ENCODE results near the gene MGMT. TPM values are rescaled to one million over a fixed set of nuclear protein-coding genes. Genes with fewer than 3 reads are reported as not detected.

Gene MGMT
- total RNA-seq, 2 donors from 2014 or later = 41.1 to 50.4 TPM

- intact Hi-C loops (cut with DNase I) = no loop called here
Measured at GRCh38 chr10:129743738-129744133, 276.7 kb downstream of the MGMT start.

GRCh38 chr10:129744134-129745111, 277.4 kb downstream of the MGMT start:
- 98% methylated on average over 22 of the region's 22 CpGs for WGBS

More at GRCh38 chr10:129743738-129744133, 276.7 kb downstream of the MGMT start:
- no peak for DNase-seq (ENCODE audit: low spot score)
- no peak overlapping the region for H3K27ac ChIP-seq
- TF ChIP-seq POLR2A (IDR thresholded peaks at IDR 0.05) (no peak), POLR2AphosphoS5 (IDR thresholded peaks at IDR 0.05) (no peak), CTCF (IDR thresholded peaks at IDR 0.05) (no peak)
- no peak overlapping the region for H3K4me3 ChIP-seq
- no peaks in the 10 kb centered on the region for H3K4me1 ChIP-seq (replicated peaks)
- H3K9me3 ChIP-seq = no peaks in the 10 kb centered on the region
- 96% methylated on average over 7 of the region's 7 CpGs for WGBS
- H3K27me3 ChIP-seq (replicated peaks; ENCODE audit: insufficient read depth) = no peaks in the 10 kb centered on the region
- H3K36me3 ChIP-seq = no peaks in the 10 kb centered on the region

GRCh38 chr10:129745186-129745750, 278.2 kb downstream of the MGMT start:
- no peak for DNase-seq (ENCODE audit: low spot score)
- Histone ChIP-seq H3K9me3 (no peaks in the 10 kb centered on the region), H3K27ac (no peak overlapping the region), H3K36me3 (no peaks in the 10 kb centered on the region), H3K4me3 (no peak overlapping the region), H3K4me1 (replicated peaks) (no peaks in the 10 kb centered on the region), H3K27me3 (replicated peaks; ENCODE audit: insufficient read depth) (no peaks in the 10 kb centered on the region)
- TF ChIP-seq CTCF (IDR thresholded peaks at IDR 0.05) (no peak), POLR2A (IDR thresholded peaks at IDR 0.05) (no peak), POLR2AphosphoS5 (IDR thresholded peaks at IDR 0.05) (no peak)
- 96% methylated on average over 13 of the region's 13 CpGs for WGBS
- intact Hi-C loops (cut with DNase I) = no loop called here

More at GRCh38 chr10:129744134-129745111, 277.4 kb downstream of the MGMT start:
- Histone ChIP-seq H3K9me3 (no peaks in the 10 kb centered on the region), H3K27ac (no peak overlapping the region), H3K36me3 (no peaks in the 10 kb centered on the region), H3K27me3 (replicated peaks; ENCODE audit: insufficient read depth) (no peaks in the 10 kb centered on the region), H3K4me1 (replicated peaks) (no peaks in the 10 kb centered on the region), H3K4me3 (no peak overlapping the region)
- no peak for TF ChIP-seq POLR2AphosphoS5 (IDR thresholded peaks at IDR 0.05)
- no peak for TF ChIP-seq POLR2A (IDR thresholded peaks at IDR 0.05)
- no peak for DNase-seq (ENCODE audit: low spot score)
- intact Hi-C loops (cut with DNase I) = no loop called here

- Histone ChIP-seq H3K36me3 (no peaks in the 10 kb centered on the region), H3K9me3 (no peaks in the 10 kb centered on the region), H3K4me1 (replicated peaks) (no peaks in the 10 kb centered on the region), H3K4me3 (no peak overlapping the region), H3K27ac (no peak overlapping the region), H3K27me3 (replicated peaks; ENCODE audit: insufficient read depth) (no peaks in the 10 kb centered on the region)
- peak; percentile 1 for DNase-seq (ENCODE audit: low spot score)
- intact Hi-C loops (cut with DNase I) = no loop called here
- 95% methylated on average over 11 of the region's 11 CpGs for WGBS
- TF ChIP-seq CTCF (IDR thresholded peaks at IDR 0.05) (no peak), POLR2A (IDR thresholded peaks at IDR 0.05) (no peak), POLR2AphosphoS5 (IDR thresholded peaks at IDR 0.05) (no peak)
Measured at GRCh38 chr10:129754211-129755050, 287.4 kb downstream of the MGMT start.

GRCh38 chr10:129755158-129755591, 288.1 kb downstream of the MGMT start:
- H3K36me3 ChIP-seq = no peaks in the 10 kb centered on the region
- no peaks in the 10 kb centered on the region for H3K27me3 ChIP-seq (replicated peaks; ENCODE audit: insufficient read depth)
- peak; percentile 2 for DNase-seq (ENCODE audit: low spot score)
- H3K27ac ChIP-seq = no peak overlapping the region
- no peaks in the 10 kb centered on the region for H3K9me3 ChIP-seq
- no peak overlapping the region for H3K4me3 ChIP-seq
- no peaks in the 10 kb centered on the region for H3K4me1 ChIP-seq (replicated peaks)
- WGBS = 88% methylated on average over 2 of the region's 2 CpGs
- intact Hi-C loops (cut with DNase I) = no loop called here
- TF ChIP-seq POLR2A (IDR thresholded peaks at IDR 0.05) = no peak
- TF ChIP-seq POLR2AphosphoS5 (IDR thresholded peaks at IDR 0.05) = no peak
- no peak for TF ChIP-seq CTCF (IDR thresholded peaks at IDR 0.05)
